ENCODE data around the gene RNF31.

DNA sequence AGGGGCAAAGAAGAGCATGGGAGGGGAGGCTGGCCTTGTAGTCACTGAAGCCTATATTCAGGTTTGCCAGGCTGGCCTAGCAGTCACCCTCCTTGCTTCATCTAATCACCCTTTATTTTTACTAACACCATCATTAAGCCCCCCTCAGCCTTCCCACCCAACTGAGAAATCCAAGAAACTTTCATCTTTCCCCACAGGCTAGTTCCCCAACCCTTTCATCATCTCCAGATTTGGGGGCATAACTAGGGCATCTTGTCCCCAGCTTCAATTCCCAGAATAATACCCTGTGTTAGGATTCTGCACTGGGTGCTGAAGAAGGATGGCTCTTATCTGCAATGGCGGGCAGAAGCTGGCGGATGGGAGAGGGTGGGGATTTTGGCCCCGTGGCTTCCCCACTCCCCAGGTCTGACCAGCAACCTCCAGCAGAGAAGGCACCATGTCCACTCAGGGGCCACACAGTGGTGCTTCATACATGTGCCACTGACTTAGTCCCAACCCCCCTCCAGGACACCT lies 46.3 kb upstream of the RNF31 start:
- TF ChIP-seq POLR2A (IDR thresholded peaks at IDR 0.05) (no peak), EP300 (IDR thresholded peaks at IDR 0.05) (no peak)
- TF ChIP-seq, protein P1, sequence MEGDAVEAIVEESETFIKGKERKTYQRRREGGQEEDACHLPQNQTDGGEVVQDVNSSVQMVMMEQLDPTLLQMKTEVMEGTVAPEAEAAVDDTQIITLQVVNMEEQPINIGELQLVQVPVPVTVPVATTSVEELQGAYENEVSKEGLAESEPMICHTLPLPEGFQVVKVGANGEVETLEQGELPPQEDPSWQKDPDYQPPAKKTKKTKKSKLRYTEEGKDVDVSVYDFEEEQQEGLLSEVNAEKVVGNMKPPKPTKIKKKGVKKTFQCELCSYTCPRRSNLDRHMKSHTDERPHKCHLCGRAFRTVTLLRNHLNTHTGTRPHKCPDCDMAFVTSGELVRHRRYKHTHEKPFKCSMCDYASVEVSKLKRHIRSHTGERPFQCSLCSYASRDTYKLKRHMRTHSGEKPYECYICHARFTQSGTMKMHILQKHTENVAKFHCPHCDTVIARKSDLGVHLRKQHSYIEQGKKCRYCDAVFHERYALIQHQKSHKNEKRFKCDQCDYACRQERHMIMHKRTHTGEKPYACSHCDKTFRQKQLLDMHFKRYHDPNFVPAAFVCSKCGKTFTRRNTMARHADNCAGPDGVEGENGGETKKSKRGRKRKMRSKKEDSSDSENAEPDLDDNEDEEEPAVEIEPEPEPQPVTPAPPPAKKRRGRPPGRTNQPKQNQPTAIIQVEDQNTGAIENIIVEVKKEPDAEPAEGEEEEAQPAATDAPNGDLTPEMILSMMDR (IDR thresholded peaks at IDR 0.05), result no peak

Measured in ovary (tissue), 3 donors.